ENCODE data around the gene LPCAT3. TPM values are rescaled to one million over a fixed set of nuclear protein-coding genes. Genes with fewer than 3 reads are reported as not detected.

LPCAT3 gene
- total and polyA plus RNA-seq, 2 of the 13 experiments (the other 11 are each of a cell fraction or from before 2014, with no cell fraction given): 44.5 to 64.3 TPM

GRCh38 chr12:7060353-7060954, 42.2 kb upstream of the LPCAT3 start, which contains the start of gene C1S:
Gene C1S, plus strand, starts transcription at chr12:7060718. Its CDS starts 1,195 bp downstream, at chr12:7061913.
- Histone ChIP-seq H3K79me2 (ENCODE audit: insufficient read depth, low read length) (no peaks in the 10 kb centered on the region), H3K4me1 (ENCODE audit: insufficient read depth, low read length) (peaks cover 64% of the 10 kb centered on the region), H2AFZ (ENCODE audit: low read length) (peak within 1 kb of the TSS; percentile 25), H3K4me2 (ENCODE audit: low read depth, low read length) (peak within 1 kb of the TSS; percentile 71), H3K27ac (ENCODE audit: extremely low read length, insufficient read depth, low read length) (peak within 1 kb of the TSS; percentile 30), H3K27me3 (ENCODE audit: control insufficient read depth in 1 of 2, insufficient read depth in 2 of 2, low read length in 2 of 2) (no peaks in the 10 kb centered on the region), H3K36me3 (replicated peaks in 1 of 2; ENCODE audit: control insufficient read depth in 1 of 2, insufficient read depth in 2 of 2, low read length in 2 of 2) (no peaks in the 10 kb centered on the region), H4K20me1 (ENCODE audit: insufficient read depth, low read length) (no peaks in the 10 kb centered on the region), H3K9me3 (ENCODE audit: low read length) (no peaks in the 10 kb centered on the region), H3K9ac (ENCODE audit: insufficient read depth, low read depth, low read length) (peak within 1 kb of the TSS; percentile 35), H3K4me3 (replicated peaks in 1 of 3; ENCODE audit: insufficient read depth in 1 of 3, low read depth in 2 of 3, low read length in 3 of 3) (peak within 1 kb of the TSS in 2 of 3 experiments; percentile 6 to 27; a peak in 3 of 6 replicates)
- CTCF ChIA-PET (ENCODE audit: low intra/inter-chr PET ratio, low total read pairs): interaction anchor here (0.8 to 3.3 kb wide), 6 partner anchors 18 to 102 kb away, joined by 3 to 45 read pairs (median 8); partner anchors contain the start of genes C1R and C1RL
- no TSS peak for BruUV-seq (replicated peaks)
- ATAC-seq (peak; percentile 93), DNase-seq (ENCODE audit: low spot score) (peak; percentile 93), FAIRE-seq (peak; percentile 93)
- in situ Hi-C loops (cut with HindIII; ENCODE audit: extremely low pct_ligation_motif_present, low pct_unique_long_range_greater_than_20kb): loop anchor here (10.0 kb wide), 1 partner anchor 54 kb away; no protein-coding TSS in a partner anchor
- intact Hi-C loops (cut with micrococcal nuclease; ENCODE audit: unreplicated experiment): loop anchor here (1.0 to 2.0 kb wide), 6 partner anchors 18 to 84 kb away; partner anchors contain the start of genes C1R, C1RL and CLSTN3
- POLR2A ChIA-PET: interaction anchor here (1.0 to 3.0 kb wide), 15 partner anchors 12 to 447 kb away, joined by 3 to 45 read pairs (median 4); partner anchors contain the start of genes C12orf57, C1RL, LPCAT3 and RBP5
- 1% methylated on average over 10 of the region's 10 CpGs for WGBS (ENCODE audit: low lambda C conversion rate)
- TF ChIP-seq ISL2 (CRISPR knock-in tag; IDR thresholded peaks at IDR 0.05): peak; percentile 61; the same call in 1 of the 2 replicates
- no peak for TF ChIP-seq ZNF772 (CRISPR knock-in tag; IDR thresholded peaks at IDR 0.05)
- no peak for TF ChIP-seq KIAA2018 (CRISPR knock-in tag; IDR thresholded peaks at IDR 0.05; ENCODE audit: borderline replicate concordance)
- TF ChIP-seq MYNN (CRISPR knock-in tag; IDR thresholded peaks at IDR 0.05; ENCODE audit: low read depth): no peak
- no peak for TF ChIP-seq TCF12 (IDR thresholded peaks at IDR 0.05)
- TF ChIP-seq TCF12 (CRISPR knock-in tag; IDR thresholded peaks at IDR 0.05): no peak
- TF ChIP-seq KLF12 (CRISPR knock-in tag; IDR thresholded peaks at IDR 0.05; ENCODE audit: borderline replicate concordance): no peak
- TF ChIP-seq SMAD1 (CRISPR knock-in tag; IDR thresholded peaks at IDR 0.05; ENCODE audit: borderline replicate concordance, low read depth): no peak
- no peak for TF ChIP-seq PPARG (CRISPR knock-in tag; conservative IDR thresholded peaks at IDR 0.05)
- 0 out of 2 replicates have a peak, but pooled peaks have one; percentile 18 for TF ChIP-seq ZNF567 (CRISPR knock-in tag; IDR thresholded peaks at IDR 0.05; ENCODE audit: borderline replicate concordance)
- TF ChIP-seq ZNF275 (CRISPR knock-in tag; IDR thresholded peaks at IDR 0.05; ENCODE audit: borderline replicate concordance): no peak
- TF ChIP-seq GMEB1 (CRISPR knock-in tag; IDR thresholded peaks at IDR 0.05; ENCODE audit: borderline replicate concordance): no peak

All from HepG2 (cell line).